Frontal cortex (tissue), 4 donors: Measurements from ENCODE around the gene INTS7. TPM values are rescaled to one million over a fixed set of nuclear protein-coding genes. Genes with fewer than 3 reads are reported as not detected.
A peak's percentile ranks its signal among the peaks of the same experiment; 100 is the strongest.

Experiments used
- DNase-seq, 2 donors: peaks; one replicate each; pipeline ENCODE4 v3.0.0; 2012; ENCODE audit warnings: low spot score in 2 of 2
- FAIRE-seq: peaks from 2 replicates; lab custom pipeline; 2012; peaks lifted over from hg19 to GRCh38; lab: Jason Lieb, UNC
- total RNA-seq: library from RNA; depleted of rRNA; stranded (reverse); fragments of >200 nt; gene quantifications from one replicate; pipeline ENCODE4 v1.2.3, GENCODE V29; 2014
- donor health status: control.
- donor health status: control.
- donor health status: control.

Gene INTS7, protein sequence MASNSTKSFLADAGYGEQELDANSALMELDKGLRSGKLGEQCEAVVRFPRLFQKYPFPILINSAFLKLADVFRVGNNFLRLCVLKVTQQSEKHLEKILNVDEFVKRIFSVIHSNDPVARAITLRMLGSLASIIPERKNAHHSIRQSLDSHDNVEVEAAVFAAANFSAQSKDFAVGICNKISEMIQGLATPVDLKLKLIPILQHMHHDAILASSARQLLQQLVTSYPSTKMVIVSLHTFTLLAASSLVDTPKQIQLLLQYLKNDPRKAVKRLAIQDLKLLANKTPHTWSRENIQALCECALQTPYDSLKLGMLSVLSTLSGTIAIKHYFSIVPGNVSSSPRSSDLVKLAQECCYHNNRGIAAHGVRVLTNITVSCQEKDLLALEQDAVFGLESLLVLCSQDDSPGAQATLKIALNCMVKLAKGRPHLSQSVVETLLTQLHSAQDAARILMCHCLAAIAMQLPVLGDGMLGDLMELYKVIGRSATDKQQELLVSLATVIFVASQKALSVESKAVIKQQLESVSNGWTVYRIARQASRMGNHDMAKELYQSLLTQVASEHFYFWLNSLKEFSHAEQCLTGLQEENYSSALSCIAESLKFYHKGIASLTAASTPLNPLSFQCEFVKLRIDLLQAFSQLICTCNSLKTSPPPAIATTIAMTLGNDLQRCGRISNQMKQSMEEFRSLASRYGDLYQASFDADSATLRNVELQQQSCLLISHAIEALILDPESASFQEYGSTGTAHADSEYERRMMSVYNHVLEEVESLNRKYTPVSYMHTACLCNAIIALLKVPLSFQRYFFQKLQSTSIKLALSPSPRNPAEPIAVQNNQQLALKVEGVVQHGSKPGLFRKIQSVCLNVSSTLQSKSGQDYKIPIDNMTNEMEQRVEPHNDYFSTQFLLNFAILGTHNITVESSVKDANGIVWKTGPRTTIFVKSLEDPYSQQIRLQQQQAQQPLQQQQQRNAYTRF
- 39.9 TPM for total RNA-seq

DNA sequence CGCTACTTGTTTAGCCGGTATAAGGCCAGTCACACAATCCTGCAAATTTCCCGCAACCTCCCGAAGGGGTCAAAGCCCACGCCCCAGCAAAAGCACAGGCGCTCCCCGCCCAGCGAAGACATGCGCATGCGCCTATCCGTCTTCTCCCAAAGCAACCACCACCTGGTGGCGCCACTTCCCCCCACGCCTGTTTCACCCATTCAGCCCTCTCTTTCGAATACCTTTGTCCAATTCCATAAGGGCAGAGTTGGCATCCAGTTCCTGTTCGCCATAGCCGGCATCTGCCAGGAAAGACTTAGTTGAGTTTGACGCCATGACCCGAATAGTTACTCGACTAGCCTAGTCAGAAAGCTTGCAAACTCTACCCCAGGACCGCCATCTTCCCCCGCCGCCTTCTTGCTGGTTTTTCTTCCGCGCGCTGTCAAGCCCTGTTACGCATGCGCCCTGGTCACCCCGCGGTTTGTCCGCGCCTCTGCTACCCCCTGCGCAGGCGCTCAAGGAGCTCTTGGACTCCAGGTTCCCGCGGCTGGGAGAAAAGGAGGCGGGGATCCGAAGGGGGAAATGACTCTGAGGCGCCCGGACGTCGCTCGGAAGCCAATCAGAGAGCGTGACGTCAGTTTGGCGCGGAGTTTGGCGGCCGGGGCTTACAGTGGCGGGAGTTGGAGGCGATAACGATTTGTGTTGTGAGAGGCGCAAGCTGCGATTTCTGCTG is at the start of gene INTS7, which contains the start of gene DTL:
TSS of gene INTS7 (minus strand) at position 435 of the 712 bp plus-strand sequence. CDS start at position 315, 120 bp downstream.
TSS of gene DTL (plus strand) at position 626 of the 712 bp plus-strand sequence. CDS start 143 bp downstream, outside the sequence.
- FAIRE-seq (peak; percentile 96), DNase-seq (peak; percentile 90 to 96)

DNA sequence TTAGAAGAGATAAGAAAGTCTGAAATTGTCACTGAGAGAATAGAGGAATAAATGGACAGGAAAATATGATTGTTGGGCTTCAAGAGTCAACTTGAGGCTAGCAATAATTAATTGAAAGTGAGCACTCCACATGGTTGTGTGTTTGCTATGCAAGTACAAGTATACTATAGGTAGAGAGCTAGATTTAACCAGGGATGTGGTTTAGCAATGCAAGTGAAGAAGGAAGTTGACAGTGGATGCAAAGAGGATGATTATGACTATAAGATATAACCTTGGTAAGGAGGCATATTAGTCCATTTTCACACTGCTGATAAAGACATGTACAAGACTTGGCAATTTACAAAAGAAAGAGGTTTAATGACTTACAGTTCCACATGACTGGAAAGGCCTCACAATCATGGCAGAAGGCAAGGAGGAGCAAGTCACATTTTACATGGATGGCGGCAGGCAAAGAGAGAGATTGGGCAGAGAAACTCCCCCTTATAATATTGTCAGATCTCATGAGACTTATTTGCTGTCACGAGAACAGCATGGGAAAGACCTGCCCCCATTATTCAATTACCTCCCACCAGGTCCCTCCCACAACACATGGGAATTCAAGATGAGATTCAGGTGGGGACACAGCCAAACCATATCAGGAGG is 47.5 kb upstream of the INTS7 start:
- no peak for DNase-seq

DNA sequence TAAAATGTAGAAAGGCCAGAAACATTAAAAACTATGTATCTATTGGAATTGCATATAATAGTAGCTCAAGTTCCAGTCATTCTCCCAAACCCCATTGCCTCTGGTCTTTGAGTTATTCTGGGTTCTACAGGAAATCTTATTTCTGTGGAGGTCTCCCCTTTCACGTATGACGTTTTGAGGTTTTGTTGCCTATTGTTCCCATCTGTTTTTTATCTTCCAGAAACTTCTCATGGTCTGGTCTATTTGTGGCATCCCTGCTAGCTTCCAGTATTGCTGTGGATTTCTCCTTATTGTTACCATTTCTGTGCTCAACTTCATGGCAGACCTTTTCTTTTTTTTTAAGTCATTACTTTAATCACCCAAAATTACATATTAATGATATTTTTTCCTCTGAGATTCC is 43.5 kb upstream of the INTS7 start:
- DNase-seq: no peak
- FAIRE-seq: no peak

More for the DNA sequence above, 47.5 kb upstream of the INTS7 start:
- no peak for FAIRE-seq

DNA sequence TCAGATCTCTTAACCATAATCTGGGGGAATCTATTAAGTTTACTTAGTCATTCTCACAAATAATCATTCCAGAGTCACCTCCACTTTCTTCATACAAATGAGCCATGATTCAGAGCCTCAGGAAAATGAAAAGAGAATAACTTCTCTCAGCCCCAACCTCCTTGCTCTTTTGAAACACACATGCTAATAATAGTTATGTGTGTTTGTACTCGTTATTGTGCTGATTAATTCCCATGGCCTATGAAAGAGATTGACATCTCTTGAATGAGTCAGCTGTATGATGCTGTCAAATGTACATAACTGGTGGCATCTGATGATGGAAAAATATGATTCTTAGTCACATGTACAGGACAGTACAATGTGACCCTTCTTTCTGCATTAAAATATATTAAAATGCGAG is 41.7 kb upstream of the INTS7 start:
- DNase-seq (no peak), FAIRE-seq (no peak)

DNA sequence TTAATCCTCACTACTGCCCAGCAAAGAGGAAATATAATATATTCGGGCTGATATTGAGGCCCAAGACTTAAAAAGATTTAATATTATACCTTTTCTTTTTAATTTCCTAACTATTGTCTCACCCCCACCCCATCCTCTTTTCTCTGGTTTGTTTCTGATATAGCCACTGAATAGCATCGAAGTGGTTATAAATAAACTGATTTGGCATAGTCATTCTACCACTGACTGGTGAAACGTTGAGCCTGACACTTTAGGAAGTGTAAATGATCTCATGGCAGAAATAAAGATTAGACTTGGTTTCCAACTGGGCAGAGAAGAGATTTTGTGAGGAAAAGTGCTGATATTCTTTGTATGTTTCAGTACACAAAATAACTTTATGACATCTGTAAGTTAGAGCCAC is 39.5 kb upstream of the INTS7 start:
- DNase-seq: no peak
- no peak for FAIRE-seq

DNA sequence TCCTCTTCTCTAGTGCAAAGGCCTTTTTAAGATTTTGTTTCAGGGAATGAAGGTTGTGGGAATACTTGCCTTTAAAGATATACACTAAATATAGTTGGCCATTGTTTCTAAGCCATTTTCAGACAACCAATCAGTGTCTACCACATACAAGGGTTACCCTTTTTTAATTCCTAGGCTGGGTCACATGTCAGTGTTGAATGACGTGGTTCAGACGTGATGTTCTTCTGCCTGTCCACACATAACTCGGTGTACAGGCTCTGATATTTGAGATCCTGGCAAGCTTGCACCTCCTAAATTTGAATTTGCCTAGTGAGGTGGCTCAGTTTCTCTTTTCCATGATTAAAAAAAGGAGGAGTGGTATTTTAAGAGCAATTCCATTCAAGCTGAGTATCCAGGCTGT is 39.0 kb upstream of the INTS7 start:
- no peak for DNase-seq
- FAIRE-seq: no peak

DNA sequence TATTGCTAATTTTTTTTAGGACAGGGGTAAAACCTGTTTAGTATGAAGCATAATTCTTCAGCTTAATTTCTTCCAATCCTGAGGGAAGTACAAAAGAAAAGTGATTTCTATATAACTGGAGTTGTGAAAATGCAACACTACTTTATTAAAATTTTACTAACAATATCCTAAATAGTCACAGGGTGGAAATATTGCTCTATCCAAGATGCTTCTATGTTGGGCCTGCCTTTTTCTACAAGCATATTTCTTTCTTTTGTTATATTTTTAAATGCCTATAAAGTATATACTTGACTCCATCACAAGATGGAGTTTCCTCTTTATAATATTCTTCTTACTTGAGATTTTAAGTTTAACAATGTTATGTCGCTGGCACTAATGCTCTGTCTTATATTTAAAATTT is 38.1 kb upstream of the INTS7 start:
- DNase-seq (no peak), FAIRE-seq (no peak)

DNA sequence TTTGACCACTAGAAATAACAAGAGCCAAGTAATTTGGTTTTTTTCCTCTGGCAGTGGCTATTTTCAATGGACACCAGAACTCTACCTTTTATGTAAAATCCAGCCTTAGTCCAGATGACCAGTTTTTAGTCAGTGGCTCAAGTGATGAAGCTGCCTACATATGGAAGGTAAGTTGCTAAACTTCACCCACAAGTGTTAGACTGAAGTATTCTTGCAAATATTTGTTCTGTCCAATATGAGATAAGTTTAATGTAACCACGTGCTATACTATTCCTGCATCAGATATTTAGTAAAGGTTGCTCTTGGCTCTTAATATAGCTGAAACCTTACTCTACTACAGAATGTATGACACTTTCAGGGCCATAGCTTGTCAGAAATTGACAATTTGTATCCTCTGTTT is 36.7 kb upstream of the INTS7 start:
- FAIRE-seq: no peak
- no peak for DNase-seq

DNA sequence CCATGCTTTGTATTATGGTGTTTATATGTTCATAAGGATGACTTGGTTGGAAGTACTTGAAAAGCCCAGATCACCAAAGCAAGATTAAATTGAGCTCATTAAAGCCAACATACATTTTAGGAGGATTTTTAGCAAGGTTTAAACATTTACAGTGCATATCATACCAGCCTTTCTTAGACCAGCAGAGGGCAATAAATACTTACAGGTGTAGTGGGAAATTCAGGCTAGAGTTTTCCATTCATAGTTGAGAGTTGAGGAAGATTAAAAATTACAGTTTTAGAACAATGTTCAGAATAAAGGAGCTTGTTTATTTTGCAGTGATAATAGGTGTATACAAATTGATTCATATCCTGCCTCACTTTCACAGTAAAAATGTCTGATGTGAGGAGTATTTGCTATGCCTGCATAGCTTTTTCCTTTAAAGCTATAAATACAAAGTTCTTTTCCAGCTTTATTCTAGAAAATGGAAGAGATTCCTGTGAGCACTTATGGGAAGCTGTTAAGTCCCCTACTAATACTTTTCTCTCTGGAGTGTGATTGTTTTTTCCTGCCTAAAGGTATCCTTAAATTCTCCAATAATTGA is 35.5 kb upstream of the INTS7 start:
- peak; percentile 84 for FAIRE-seq
- DNase-seq: peak; percentile 21 to 36

DNA sequence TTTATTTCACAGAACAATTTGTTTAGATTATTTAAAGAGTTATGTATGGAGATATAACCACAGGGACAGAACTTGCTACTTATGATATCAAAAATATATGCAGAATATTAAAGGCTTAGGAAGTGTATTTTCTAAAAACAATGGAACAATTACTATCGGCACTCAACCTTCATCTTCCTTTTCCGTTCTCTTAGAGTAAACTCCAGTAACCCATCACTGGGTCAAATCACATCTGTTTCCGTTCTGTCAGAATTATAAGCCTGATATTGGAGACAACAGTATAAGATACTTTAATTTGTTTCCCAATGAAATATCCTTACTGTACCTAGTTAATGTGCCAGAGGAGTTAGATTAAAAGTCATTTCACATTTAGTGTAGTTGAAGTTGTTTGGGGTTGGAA is 32.4 kb upstream of the INTS7 start:
- FAIRE-seq: no peak
- no peak for DNase-seq

DNA sequence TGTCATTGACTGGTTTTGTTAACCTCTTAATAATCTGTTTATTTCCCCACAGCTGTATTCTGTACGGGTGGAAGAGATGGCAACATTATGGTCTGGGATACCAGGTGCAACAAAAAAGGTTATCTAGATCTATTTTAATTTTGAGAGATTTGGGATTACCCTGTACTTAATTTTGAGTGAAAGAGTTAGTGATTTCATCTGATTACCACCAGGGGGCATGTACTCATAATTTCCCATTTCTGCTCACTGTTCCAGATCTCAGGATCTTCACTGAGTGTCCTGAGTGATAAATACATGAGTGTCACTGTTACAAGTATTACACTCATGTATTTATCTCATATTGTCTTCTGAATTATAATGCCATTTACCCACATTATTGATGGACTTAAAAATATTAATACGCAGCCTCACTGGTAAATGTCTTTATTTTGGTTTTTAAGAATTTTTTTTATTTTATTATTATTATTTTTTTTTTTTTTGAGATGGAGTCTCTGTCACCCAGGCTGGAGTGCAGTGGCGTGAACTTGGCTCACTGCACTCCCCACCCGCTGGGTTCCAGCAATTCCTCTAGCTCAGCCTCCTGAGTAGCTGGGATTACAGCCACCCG is 27.6 kb upstream of the INTS7 start:
- FAIRE-seq: peak; percentile 70

DNA sequence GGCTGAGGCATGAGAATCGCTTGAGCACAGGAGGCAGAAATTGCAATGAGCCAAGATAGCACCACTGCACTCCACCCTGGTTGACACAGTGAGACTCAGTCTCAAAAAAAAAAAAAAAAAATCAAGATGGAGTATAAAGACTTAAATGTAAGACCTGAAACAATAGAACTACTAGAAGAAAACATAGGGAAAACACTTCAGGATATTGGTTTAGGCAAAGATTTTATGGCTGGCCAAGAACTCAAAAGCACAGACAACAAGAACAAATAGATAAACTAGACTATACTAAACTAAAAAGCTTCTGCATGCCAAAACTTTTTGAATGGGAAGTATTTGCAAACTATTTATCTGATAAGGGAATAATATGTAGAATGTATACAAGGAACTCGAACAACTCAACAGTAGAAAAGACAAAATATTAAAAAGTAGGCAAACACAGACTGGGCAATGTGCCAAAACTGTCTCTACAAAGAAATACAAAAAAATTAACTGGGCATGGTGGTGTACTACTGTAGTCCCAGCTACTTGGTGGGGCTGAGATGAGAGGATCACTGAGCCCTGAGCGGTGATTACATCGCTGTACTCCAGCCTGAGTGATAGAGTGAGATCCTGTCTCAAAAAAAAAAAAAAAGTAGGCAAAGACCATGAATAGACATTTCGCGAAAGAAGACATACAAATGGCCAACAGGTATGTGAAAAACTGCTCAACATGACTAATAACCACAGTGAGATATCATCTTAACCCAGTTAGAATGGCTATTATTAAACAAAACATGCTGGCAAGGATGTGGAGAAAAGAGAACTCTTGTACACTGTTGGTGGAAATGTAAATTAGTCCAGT is 25.5 kb upstream of the INTS7 start:
- DNase-seq (no peak), FAIRE-seq (no peak)

More for the DNA sequence above, 27.6 kb upstream of the INTS7 start:
- DNase-seq: peak; percentile 10 to 26

DNA sequence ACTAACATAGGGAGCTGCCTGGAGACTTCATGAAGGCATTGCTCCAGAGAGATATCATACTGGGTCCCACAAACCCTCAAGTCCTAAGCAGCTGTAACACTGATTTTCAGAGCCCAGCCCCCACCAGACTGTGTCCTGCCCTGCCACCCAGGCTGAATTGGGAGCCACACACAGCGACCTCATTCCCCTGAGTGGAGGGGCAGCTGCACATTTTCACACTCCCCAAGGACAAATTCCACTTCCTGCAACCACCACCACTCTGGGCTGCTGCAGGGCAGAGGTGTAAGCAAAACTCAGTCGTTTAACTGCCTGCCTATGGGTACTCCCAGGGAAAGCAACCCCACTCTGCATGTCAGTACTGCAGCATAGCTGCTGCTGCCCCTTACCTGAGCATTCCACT is 20.0 kb upstream of the INTS7 start:
- DNase-seq (no peak), FAIRE-seq (no peak)

DNA sequence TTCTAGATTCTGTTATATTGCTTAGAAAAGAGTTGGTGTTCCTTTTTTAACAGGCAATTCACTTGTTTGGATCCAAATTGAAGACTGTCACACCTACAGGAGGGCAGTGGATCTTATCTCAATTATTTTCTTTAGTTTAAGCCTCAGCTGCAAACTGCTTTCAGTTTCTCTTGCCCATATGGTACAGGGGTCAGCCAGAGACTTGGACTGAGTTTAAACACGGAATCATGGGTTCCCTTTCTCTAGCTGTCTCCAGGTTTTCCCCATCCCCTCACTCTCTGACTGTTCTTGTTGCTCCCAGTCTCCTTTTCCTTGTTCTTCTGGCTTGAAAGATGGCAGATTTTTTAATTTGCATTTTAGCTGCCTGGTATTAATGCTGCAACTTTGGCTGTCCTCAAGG is 18.6 kb upstream of the INTS7 start:
- no peak for DNase-seq
- FAIRE-seq: no peak

DNA sequence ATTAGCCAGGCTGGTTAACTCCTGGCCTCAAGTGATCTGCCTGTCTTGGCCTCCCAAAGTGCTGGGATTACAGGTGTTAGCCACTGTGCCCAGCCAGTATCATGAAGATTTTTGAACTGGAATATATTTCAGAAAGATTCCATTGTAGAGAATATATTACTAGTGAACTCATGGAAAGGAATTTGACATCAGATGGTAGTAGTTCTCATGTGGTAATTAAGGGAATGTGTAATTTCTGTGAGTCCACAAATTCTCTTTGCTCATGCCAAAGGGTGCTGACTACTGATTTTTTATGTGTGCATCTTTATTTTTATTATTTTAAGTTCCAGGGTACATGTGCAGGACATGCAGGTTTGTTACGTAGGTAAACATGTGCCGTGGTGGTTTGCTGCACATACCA is 10.6 kb upstream of the INTS7 start:
- DNase-seq (no peak), FAIRE-seq (no peak)

DNA sequence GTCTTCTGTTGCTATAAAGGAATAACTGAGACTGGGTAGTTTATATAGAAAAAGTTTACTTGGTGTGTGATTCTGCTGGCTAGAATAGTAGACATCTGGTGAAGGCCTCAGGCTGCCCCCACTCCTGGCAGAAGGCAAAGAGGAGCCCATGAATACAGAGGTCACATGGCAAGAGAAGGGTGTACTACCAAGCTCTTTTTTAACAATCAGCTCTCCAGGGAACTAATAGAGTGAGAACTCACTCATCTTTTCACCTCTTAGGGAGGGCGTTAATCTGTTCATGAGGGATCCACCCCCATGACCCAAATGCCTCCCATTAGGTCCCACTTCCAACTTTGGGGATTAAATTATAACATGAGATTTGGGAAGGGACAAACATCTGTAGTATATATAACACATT is 9.5 kb upstream of the INTS7 start:
- no peak for DNase-seq

DNA sequence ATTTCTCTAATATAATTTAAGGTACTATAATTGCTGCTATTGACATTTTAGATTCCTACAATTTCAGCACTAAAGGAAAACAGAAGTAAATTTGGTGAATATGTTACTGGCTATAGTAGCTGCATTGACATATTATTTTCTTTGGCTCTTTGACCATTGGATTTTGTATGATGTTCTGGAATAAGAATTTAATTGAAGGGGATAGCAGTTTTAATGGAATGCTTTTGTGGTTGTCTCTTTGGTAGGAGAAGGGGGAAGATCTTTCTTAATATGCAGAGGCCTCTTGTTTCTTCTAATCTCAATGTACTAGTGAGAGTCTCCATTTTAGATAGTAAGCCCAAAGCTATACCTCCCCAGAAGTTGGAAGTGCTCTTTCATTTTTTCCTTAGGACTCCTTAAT is 7.1 kb upstream of the INTS7 start:
- DNase-seq: no peak
- FAIRE-seq: no peak

More for the DNA sequence above, 9.5 kb upstream of the INTS7 start:
- no peak for FAIRE-seq
